Memory B cell (primary cell): Measurements from ENCODE around the gene NDUFB10.
"Not testable (repeated sequence)": the region's sequence is repeated elsewhere in the genome, so short reads cannot be mapped to it uniquely, and the experiment has no call there.

Experiments used
- ATAC-seq: fragments of 150-1000 bp; cut with Tn5 transposase; 2 replicates; pipeline ENCODE4 v1.10.0; 2021; ENCODE audit warnings: low read depth, mild to moderate bottlenecking, moderate library complexity
- DNase-seq, 2 donors: peaks; one replicate each; pipeline ENCODE4 v3.0.0; 2022; ENCODE audit warnings: low spot score in 2 of 2
- H3K27ac Mint-ChIP-seq: one replicate; pipeline ENCODE4 v1.8.0; 2022; ENCODE audit warnings: mild to moderate bottlenecking, moderate library complexity, mixed read lengths
- H3K27me3 Mint-ChIP-seq: one replicate; pipeline ENCODE4 v1.8.0; 2022; ENCODE audit warnings: mixed read lengths
- H3K36me3 Mint-ChIP-seq: one replicate; pipeline ENCODE4 v1.8.0; 2022; ENCODE audit warnings: mild to moderate bottlenecking, mixed read lengths
- H3K4me1 Mint-ChIP-seq: one replicate; pipeline ENCODE4 v1.8.0; 2022; ENCODE audit warnings: mixed read lengths
- H3K4me3 Mint-ChIP-seq: one replicate; pipeline ENCODE4 v1.8.0; 2022; ENCODE audit warnings: mild to moderate bottlenecking, moderate library complexity, mixed read lengths
- H3K9me3 Mint-ChIP-seq: one replicate; pipeline ENCODE4 v1.8.0; 2022; ENCODE audit warnings: mixed read lengths

NDUFB10 gene

GRCh38 chr16:1918351-1919326, 40.7 kb upstream of the NDUFB10 start, which contains the start of gene HS3ST6:
TSS of gene HS3ST6 (minus strand) at chr16:1918415. CDS start at chr16:1918323, 92 bp downstream.
- no peak for ATAC-seq
- H3K36me3 Mint-ChIP-seq = no peaks in the 10 kb centered on the region
- H3K9me3 Mint-ChIP-seq = peaks cover 1% of the 10 kb centered on the region
- peaks cover 41% of the 10 kb centered on the region for H3K27me3 Mint-ChIP-seq
- H3K4me1 Mint-ChIP-seq = peaks cover 2% of the 10 kb centered on the region
- H3K27ac Mint-ChIP-seq = no peak within 1 kb of the TSS
- DNase-seq = no peak
- no peak within 1 kb of the TSS for H3K4me3 Mint-ChIP-seq

- H3K4me1 Mint-ChIP-seq = peaks cover 2% of the 10 kb centered on the region
- peaks cover 1% of the 10 kb centered on the region for H3K9me3 Mint-ChIP-seq
- ATAC-seq = no peak
- H3K27me3 Mint-ChIP-seq = peaks cover 42% of the 10 kb centered on the region
- no peak overlapping the region for H3K27ac Mint-ChIP-seq
- no peak overlapping the region for H3K4me3 Mint-ChIP-seq
- DNase-seq = no peak
- no peaks in the 10 kb centered on the region for H3K36me3 Mint-ChIP-seq
These were observed 39.9 kb upstream of the NDUFB10 start for GRCh38 chr16:1919327-1919998.

DNA sequence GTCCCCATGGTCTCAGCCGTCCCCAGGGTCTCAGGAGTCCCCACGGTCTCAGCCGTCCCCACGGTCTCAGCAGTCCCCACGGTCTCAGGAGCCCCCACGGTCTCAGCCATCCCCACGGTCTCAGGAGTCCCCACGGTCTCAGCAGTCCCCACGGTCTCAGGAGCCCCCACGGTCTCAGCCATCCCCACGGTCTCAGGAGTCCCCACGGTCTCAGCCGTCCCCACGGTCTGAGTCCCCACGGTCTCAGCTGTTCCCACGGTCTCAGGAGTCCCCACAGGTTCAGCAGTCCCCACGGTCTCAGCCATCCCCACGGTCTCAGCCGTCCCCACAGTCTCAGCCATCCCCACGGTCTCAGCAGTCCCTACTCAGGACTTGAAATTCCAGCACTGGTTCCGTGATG, 39.2 kb upstream of the NDUFB10 start:
- not testable (repeated sequence) for H3K27ac Mint-ChIP-seq, ATAC-seq, H3K4me1 Mint-ChIP-seq, H3K4me3 Mint-ChIP-seq, DNase-seq, H3K36me3 Mint-ChIP-seq, H3K9me3 Mint-ChIP-seq
- peaks cover 42% of the 10 kb centered on the region for H3K27me3 Mint-ChIP-seq

DNA sequence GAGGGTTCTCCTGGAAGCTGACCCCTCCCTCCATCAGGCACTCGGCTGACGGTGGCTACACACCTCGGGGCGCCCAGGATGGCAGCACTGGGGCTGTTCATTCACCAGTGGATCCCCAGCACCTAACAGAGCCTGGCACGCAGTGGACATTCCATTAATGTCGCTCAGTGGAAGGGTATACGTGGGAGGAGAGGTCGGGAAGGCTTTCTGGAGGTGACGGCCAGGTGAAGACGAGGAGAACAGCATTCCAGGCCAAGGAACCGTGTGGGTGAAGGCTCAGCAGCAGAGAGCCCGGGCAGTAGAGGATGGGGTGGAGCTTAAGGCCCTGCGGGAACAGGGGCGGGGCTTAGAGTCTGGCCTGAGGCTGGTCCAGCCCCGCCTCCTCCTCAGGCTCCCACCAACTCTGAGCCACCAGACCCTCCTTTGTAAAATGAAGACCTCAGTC, 38.6 kb upstream of the NDUFB10 start:
- Mint-ChIP-seq H3K4me3 (no peak overlapping the region), H3K27me3 (peaks cover 39% of the 10 kb centered on the region), H3K36me3 (no peaks in the 10 kb centered on the region), H3K9me3 (peaks cover 1% of the 10 kb centered on the region), H3K4me1 (peaks cover 2% of the 10 kb centered on the region), H3K27ac (no peak overlapping the region)
- DNase-seq = no peak
- ATAC-seq = peak; percentile 59

DNA sequence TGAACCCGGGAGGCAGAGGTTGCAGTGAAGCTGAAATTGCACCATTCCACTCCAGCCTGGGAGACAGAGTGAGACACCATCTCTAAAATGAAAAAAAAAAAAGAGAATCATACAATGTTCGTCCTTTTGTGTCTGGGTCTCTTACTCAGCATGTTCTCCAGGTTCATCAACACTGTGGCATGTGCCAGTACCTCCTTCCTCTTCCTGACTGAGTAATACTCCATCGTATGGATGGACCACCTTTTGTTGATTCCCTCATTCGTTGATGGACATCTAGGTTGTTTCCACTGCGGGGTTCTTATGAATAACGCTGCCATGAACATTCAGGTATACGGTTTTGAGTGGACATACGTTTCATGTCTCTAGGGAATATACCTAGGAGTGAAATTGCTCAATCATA, 37.0 kb upstream of the NDUFB10 start:
- H3K36me3 Mint-ChIP-seq = no peaks in the 10 kb centered on the region
- H3K4me1 Mint-ChIP-seq = peaks cover 2% of the 10 kb centered on the region
- H3K9me3 Mint-ChIP-seq = peaks cover 1% of the 10 kb centered on the region
- H3K27ac Mint-ChIP-seq = no peak overlapping the region
- no peak for DNase-seq
- H3K4me3 Mint-ChIP-seq = no peak overlapping the region
- ATAC-seq = no peak
- H3K27me3 Mint-ChIP-seq = peaks cover 28% of the 10 kb centered on the region

DNA sequence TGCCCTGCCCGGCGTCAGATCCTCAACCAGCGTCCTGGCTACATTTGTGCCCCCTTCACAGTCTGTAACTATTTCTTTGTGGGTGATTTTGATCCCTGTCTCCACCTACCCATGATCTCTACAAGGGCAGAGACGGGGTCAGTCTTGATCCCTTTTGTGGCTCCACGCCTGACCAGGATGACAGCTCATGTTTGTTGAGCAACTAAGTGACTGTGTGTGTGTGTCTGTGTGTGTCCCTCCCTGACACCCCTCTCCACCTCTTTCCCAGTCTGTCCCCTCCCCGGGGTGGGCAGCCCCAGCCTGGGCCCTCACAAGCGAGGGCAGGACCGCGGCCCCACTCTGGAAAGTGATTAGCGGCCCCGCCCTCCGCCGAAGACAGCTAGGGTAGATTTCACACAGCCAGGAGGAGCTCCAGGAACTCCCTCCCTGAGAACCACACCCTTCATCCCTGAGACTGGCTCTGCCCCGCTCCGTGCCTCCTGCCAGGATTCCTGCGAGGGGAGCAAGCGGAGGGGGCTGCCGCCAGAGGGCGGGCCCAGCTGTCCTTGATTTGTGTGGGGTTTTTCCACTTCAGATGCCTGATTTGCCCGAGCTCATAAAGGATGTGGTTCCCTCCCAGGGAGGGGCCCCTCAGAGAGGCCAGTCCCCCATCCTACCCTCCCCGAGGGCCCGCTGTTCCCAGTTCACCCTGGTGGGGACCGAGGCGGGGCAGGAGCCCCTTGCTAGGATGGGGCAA, 35.9 kb upstream of the NDUFB10 start:
- Mint-ChIP-seq H3K36me3 (no peaks in the 10 kb centered on the region), H3K9me3 (peaks cover 1% of the 10 kb centered on the region), H3K27me3 (peaks cover 28% of the 10 kb centered on the region), H3K27ac (no peak overlapping the region), H3K4me3 (no peak overlapping the region), H3K4me1 (peaks cover 2% of the 10 kb centered on the region)
- DNase-seq (no peak), ATAC-seq (no peak)

GRCh38 chr16:1924095-1924494, 35.2 kb upstream of the NDUFB10 start:
- Mint-ChIP-seq H3K36me3 (no peaks in the 10 kb centered on the region), H3K4me3 (no peak overlapping the region), H3K27ac (no peak overlapping the region), H3K4me1 (peaks cover 4% of the 10 kb centered on the region), H3K9me3 (peaks cover 1% of the 10 kb centered on the region), H3K27me3 (peaks cover 28% of the 10 kb centered on the region)
- ATAC-seq = no peak
- DNase-seq = no peak

GRCh38 chr16:1926271-1926670, 33.1 kb upstream of the NDUFB10 start:
- no peak overlapping the region for H3K27ac Mint-ChIP-seq
- H3K27me3 Mint-ChIP-seq = peaks cover 17% of the 10 kb centered on the region
- H3K36me3 Mint-ChIP-seq = no peaks in the 10 kb centered on the region
- no peak for ATAC-seq
- H3K4me3 Mint-ChIP-seq = no peak overlapping the region
- peaks cover 3% of the 10 kb centered on the region for H3K4me1 Mint-ChIP-seq
- DNase-seq = no peak
- H3K9me3 Mint-ChIP-seq = peaks cover 1% of the 10 kb centered on the region

GRCh38 chr16:1929105-1929504, 30.2 kb upstream of the NDUFB10 start:
- Mint-ChIP-seq H3K4me1 (peaks cover 2% of the 10 kb centered on the region), H3K27me3 (peaks cover 7% of the 10 kb centered on the region), H3K9me3 (no peaks in the 10 kb centered on the region), H3K4me3 (peak overlapping the region; percentile 84), H3K36me3 (no peaks in the 10 kb centered on the region), H3K27ac (peak overlapping the region; percentile 45)
- DNase-seq (no peak), ATAC-seq (peak; percentile 2)

DNA sequence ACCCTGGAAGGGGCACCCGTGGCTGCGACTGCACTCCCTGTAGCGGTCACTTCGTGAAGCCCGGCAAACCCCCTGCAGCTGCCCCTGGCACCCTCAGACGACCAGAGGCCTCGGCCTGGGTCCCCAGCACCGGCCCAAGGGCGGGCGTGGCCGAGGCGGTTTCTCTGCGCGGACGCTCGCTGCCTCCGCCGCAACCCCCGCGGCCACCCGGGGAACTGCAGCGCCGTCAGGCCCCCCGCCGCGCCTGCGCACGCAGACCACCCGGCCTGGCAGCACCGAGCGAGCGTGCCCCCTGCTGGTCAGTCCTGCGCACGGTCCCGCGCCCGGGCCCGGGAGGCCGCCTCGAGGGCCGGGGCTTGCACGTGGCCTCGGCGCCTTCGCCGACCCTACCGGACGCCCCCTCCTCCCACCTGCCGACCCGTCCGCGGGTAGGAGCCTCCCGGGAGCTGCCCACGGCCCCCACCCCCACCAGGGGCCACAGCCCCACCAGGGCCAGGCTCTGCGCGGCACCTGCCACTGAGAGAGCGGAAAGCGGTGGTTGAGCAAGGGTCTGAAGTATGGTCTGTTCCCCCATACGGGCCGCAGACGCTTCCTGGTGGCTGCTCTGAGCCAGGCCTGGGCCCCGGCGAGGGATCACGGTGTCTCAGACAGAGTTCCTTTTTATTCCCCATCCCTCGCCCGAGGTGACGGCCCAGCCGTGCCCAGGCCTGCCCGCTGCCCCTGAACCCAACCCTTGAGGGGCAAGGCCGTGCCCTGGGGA, 29.6 kb upstream of the NDUFB10 start:
- H3K9me3 Mint-ChIP-seq = no peaks in the 10 kb centered on the region
- ATAC-seq = peak; percentile 94
- peak overlapping the region; percentile 60 for H3K4me3 Mint-ChIP-seq
- no peak overlapping the region for H3K27ac Mint-ChIP-seq
- peak; percentile 96 to 100 for DNase-seq
- H3K36me3 Mint-ChIP-seq = no peaks in the 10 kb centered on the region
- peaks cover 2% of the 10 kb centered on the region for H3K27me3 Mint-ChIP-seq
- H3K4me1 Mint-ChIP-seq = peaks cover 2% of the 10 kb centered on the region

DNA sequence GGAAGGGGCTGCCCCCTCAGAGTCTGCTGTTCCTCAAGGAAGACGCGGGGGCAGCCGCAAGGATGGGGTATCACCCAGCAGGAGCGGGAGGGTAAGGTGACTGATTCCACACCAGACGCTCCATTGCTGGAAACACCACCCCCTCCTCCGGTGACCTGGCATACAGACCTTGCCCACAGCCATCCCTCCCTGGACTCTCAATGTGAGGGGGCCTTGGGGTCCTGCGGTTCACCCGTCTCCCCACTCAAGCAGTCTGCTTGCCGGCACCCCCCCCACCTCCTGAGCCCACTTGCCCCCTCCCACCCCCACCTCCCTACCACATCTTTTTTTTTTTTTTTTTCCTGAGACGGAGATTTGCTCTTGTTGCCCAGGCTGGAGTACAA, 29.0 kb upstream of the NDUFB10 start:
- peak overlapping the region; percentile 8 for H3K4me3 Mint-ChIP-seq
- DNase-seq (no peak), ATAC-seq (no peak)
- no peaks in the 10 kb centered on the region for H3K36me3 Mint-ChIP-seq
- H3K4me1 Mint-ChIP-seq = peaks cover 2% of the 10 kb centered on the region
- no peak overlapping the region for H3K27ac Mint-ChIP-seq
- no peaks in the 10 kb centered on the region for H3K9me3 Mint-ChIP-seq
- peaks cover 1% of the 10 kb centered on the region for H3K27me3 Mint-ChIP-seq

DNA sequence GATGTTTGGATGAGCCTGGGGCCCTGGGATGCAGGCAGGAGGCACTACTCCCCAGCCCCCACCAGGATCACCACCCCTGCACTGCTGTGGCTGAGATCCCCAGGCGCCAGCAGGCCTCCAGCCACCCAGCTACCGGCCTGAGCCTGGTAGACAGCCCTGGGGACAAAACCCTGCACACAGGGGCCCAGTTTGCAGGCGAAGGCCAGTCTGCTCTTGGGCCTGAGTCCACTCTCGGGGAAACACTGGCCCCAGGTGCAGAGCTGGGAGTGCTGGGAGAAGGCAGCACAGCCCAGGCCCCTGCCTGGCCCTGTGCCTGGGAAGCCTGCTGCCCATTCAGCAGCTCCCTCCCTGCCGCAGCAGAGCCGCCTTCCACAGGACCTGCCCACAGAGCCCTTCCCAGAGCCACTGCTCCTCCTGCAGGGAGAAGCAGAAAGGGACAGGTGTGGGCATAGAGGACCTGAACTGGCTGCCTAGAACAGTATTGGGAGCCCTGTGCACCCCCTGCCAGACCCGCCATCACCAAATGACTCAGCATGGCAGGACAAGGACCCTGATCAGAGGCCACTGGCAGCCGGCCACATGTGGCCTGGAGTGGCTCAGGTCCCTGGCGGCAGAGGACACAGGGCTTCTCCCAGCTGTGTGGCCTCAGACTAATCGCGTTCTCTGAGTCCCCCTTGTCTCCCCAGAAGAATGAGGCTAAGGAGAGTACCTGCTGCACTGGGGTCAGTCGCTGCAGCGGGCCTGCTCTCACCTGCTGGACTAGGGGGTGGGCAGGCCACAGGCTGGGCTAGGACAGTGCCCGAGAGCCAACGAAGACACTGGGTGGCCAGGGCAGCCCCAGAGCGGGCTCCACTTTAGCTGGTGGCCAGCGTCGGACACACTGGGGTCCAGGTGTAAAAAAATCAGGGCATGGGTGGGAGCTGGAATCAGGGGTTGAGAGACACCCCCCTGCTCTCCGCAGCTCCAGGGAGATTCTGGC, 27.0 kb upstream of the NDUFB10 start:
- Mint-ChIP-seq H3K4me1 (peaks cover 2% of the 10 kb centered on the region), H3K9me3 (no peaks in the 10 kb centered on the region), H3K36me3 (no peaks in the 10 kb centered on the region), H3K27ac (no peak overlapping the region), H3K4me3 (no peak overlapping the region), H3K27me3 (peaks cover 1% of the 10 kb centered on the region)
- DNase-seq = no peak
- no peak for ATAC-seq
